HepG2 (cell line): ENCODE results near the gene FAM83E. TPM values are rescaled to one million over a fixed set of nuclear protein-coding genes. Genes with fewer than 3 reads are reported as not detected.

Source experiments
- FUBP1 ChIP-seq: sonication (generic); formaldehyde crosslinking; IDR thresholded peaks from 2 replicates; pipeline ENCODE4 v1.5.1; 2020; ENCODE audit warnings: missing genetic modification reagents, mild to moderate bottlenecking, borderline replicate concordance
- GMEB2 ChIP-seq: IDR thresholded peaks from 2 replicates; pipeline ENCODE4 v1.6.1; 2016; ENCODE audit warnings: missing biosample characterization, missing genetic modification reagents, low read depth
- PATZ1 ChIP-seq: sonication (generic); formaldehyde crosslinking; IDR thresholded peaks from 2 replicates; pipeline ENCODE4 v1.4.0; 2020; ENCODE audit warnings: missing genetic modification reagents
- RAD51 ChIP-seq: fragments of 450-650 bp; IDR thresholded peaks from 2 replicates; pipeline ENCODE4 v1.6.1; 2016; ENCODE audit warnings: borderline replicate concordance
- SP4 ChIP-seq: sonication (generic); formaldehyde crosslinking; IDR thresholded peaks from 2 replicates; pipeline ENCODE4 v1.8.1; 2023; ENCODE audit warnings: mild to moderate bottlenecking, missing genetic modification reagents
- TARDBP ChIP-seq: sonication (generic); formaldehyde crosslinking; IDR thresholded peaks from 2 replicates; pipeline ENCODE4 v1.8.0; 2022; ENCODE audit warnings: mild to moderate bottlenecking, missing genetic modification reagents
- U2AF2 ChIP-seq: fragments of 200-400 bp; formaldehyde crosslinking; IDR thresholded peaks from 2 replicates; pipeline ENCODE4 v1.6.1; 2017; ENCODE audit warnings: low read depth, mild to moderate bottlenecking, low read length
- YY1 ChIP-seq: IDR thresholded peaks from 2 replicates; pipeline ENCODE4 v1.6.1; 2011; ENCODE audit warnings: low read length, low read depth, moderate library complexity, mild to moderate bottlenecking; ENCODE audit not compliant: insufficient read depth, insufficient replicate concordance
- ZNF263 ChIP-seq: sonication (generic); formaldehyde crosslinking; IDR thresholded peaks from 2 replicates; pipeline ENCODE4 v1.4.0; 2020; ENCODE audit warnings: missing genetic modification reagents
- ZNF350 ChIP-seq: sonication (generic); formaldehyde crosslinking; IDR thresholded peaks from 2 replicates; pipeline ENCODE4 v1.4.0; 2020; ENCODE audit warnings: mild to moderate bottlenecking, low read depth, missing genetic modification reagents, borderline replicate concordance
- ZNF562 ChIP-seq: sonication (generic); formaldehyde crosslinking; IDR thresholded peaks from 2 replicates; pipeline ENCODE4 v1.8.0; 2022; ENCODE audit warnings: missing genetic modification reagents, borderline replicate concordance
- ZNF574 ChIP-seq: sonication (generic); formaldehyde crosslinking; IDR thresholded peaks from 2 replicates; pipeline ENCODE4 v1.4.0; 2020; ENCODE audit warnings: missing genetic modification reagents
- ZNF605 ChIP-seq: sonication (generic); formaldehyde crosslinking; IDR thresholded peaks from 2 replicates; pipeline ENCODE4 v1.8.0; 2022; ENCODE audit warnings: mild to moderate bottlenecking, missing genetic modification reagents
- ZNF747 ChIP-seq: sonication (generic); formaldehyde crosslinking; IDR thresholded peaks from 2 replicates; pipeline ENCODE4 v1.8.1; 2023; ENCODE audit warnings: missing genetic modification reagents, mild to moderate bottlenecking, borderline replicate concordance
- ZNF780A ChIP-seq: sonication (generic); formaldehyde crosslinking; IDR thresholded peaks from 2 replicates; pipeline ENCODE4 v1.8.0; 2022; ENCODE audit warnings: mild to moderate bottlenecking, missing genetic modification reagents, moderate library complexity
- ZNF788 ChIP-seq: sonication (generic); formaldehyde crosslinking; IDR thresholded peaks from 2 replicates; pipeline ENCODE4 v1.5.0; 2020; ENCODE audit warnings: mild to moderate bottlenecking, missing genetic modification reagents, borderline replicate concordance
- polyA plus RNA-seq, 8 experiments: library from polyadenylated mRNA; depleted of rRNA in 3 of 8; stranded (reverse) in 7 of 8; unstranded in 1 of 8; fragments of >200 nt; fragmentation: Illumina TruSeq in 4 of 8; extraction: Trizol in 4 of 8; gene quantifications; 2 replicates each; pipeline versions ENCODE4 v1.2.1 to v1.2.3, GENCODE V29; 2011 to 2016; ENCODE audit warnings: low read depth in 4 of 8, missing spikeins in 1 of 8, mixed read lengths in 1 of 8; ENCODE audit not compliant: insufficient read depth in 1 of 8
- total RNA-seq, 5 experiments: library from RNA; depleted of rRNA; stranded (reverse); fragments of >200 nt; fragmentation: Illumina TruSeq; extraction: Trizol; gene quantifications; 2 replicates each; pipeline ENCODE4 v1.2.3, GENCODE V29; 2016; ENCODE audit warnings: low read depth in 1 of 5
- TF ChIP-seq, protein P1 (sequence below): sonication (generic); formaldehyde crosslinking; IDR thresholded peaks from 2 replicates; pipeline ENCODE4 v1.4.0; 2020; ENCODE audit warnings: missing genetic modification reagents
- TF ChIP-seq, protein P2 (sequence below): sonication (generic); formaldehyde crosslinking; IDR thresholded peaks from 2 replicates; pipeline ENCODE4 v1.5.0; 2020; ENCODE audit warnings: missing genetic modification reagents, mild to moderate bottlenecking, borderline replicate concordance

Gene FAM83E
- total and polyA plus RNA-seq, 2 of the 13 experiments (the other 11 are each of a cell fraction or from before 2014, with no cell fraction given) = 0.18 to 0.60 TPM

DNA sequence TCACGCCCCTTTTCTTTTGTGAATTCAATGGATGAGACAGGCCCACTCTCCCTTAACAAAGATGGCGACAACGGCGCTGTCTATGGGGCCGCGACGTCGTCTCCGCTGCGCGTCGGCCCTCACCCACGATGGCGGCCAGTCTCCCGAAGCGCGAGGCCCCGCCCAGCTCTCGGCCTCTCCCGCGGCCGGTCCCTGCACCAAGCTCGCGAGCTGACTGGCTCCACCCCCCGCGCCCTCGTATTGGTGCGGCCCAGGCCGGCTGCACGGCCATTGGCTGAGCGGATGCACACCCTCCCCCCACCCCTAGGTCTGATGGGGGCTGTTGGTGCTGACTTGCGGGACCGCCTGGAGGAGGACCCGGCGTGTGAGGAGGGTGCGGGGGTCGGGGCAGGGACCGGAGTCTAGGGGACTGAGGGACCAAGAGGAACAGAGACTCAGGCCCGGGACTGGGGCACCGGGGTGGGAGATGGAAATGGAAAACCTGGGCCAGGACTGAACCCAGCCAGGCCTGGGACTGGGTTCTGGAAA lies 9.3 kb upstream of the FAM83E start (continued):
- peak; percentile 99 for TF ChIP-seq YY1
- TF ChIP-seq ZNF780A (CRISPR knock-in tag) = no peak
- TF ChIP-seq, protein P1, sequence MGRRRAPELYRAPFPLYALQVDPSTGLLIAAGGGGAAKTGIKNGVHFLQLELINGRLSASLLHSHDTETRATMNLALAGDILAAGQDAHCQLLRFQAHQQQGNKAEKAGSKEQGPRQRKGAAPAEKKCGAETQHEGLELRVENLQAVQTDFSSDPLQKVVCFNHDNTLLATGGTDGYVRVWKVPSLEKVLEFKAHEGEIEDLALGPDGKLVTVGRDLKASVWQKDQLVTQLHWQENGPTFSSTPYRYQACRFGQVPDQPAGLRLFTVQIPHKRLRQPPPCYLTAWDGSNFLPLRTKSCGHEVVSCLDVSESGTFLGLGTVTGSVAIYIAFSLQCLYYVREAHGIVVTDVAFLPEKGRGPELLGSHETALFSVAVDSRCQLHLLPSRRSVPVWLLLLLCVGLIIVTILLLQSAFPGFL (CRISPR knock-in tag) = no peak
- no peak for TF ChIP-seq RAD51
- no peak for TF ChIP-seq ZNF562 (CRISPR knock-in tag)
- peak; percentile 41; the same call in 1 of the 2 replicates for TF ChIP-seq ZNF605 (CRISPR knock-in tag)
- no peak for TF ChIP-seq FUBP1
- TF ChIP-seq TARDBP (CRISPR knock-in tag) = peak; percentile 35; the same call in 1 of the 2 replicates
- peak; percentile 98 for TF ChIP-seq ZNF574 (CRISPR knock-in tag)
- peak; percentile 55; the same call in 1 of the 2 replicates for TF ChIP-seq ZNF350 (CRISPR knock-in tag)
- peak; percentile 66 for TF ChIP-seq PATZ1 (CRISPR knock-in tag)
- 0 out of 2 replicates have a peak, but pooled peaks have one; percentile 31 for TF ChIP-seq ZNF263
- TF ChIP-seq GMEB2 = 0 out of 2 replicates have a peak, but pooled peaks have one; percentile 55
- TF ChIP-seq SP4 (CRISPR knock-in tag) = peak; percentile 62; the same call in 1 of the 2 replicates
- TF ChIP-seq U2AF2 = no peak
- peak; percentile 43; the same call in 1 of the 2 replicates for TF ChIP-seq ZNF788 (CRISPR knock-in tag)
- no peak for TF ChIP-seq ZNF747 (CRISPR knock-in tag)
- TF ChIP-seq, protein P2, sequence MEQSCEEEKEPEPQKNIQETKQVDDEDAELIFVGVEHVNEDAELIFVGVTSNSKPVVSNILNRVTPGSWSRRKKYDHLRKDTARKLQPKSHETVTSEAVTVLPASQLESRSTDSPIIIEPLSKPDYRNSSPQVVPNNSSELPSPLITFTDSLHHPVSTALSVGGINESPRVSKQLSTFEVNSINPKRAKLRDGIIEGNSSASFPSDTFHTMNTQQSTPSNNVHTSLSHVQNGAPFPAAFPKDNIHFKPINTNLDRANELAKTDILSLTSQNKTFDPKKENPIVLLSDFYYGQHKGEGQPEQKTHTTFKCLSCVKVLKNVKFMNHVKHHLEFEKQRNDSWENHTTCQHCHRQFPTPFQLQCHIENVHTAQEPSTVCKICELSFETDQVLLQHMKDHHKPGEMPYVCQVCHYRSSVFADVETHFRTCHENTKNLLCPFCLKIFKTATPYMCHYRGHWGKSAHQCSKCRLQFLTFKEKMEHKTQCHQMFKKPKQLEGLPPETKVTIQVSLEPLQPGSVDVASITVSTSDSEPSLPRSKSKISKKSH (CRISPR knock-in tag) = no peak
